ENCODE results near the gene SLC37A2. TPM values are rescaled to one million over a fixed set of nuclear protein-coding genes. Genes with fewer than 3 reads are reported as not detected.

SLC37A2 gene
- total and polyA plus RNA-seq, 4 donors: 3.2 to 13.2 (median 7.8) TPM

DNA sequence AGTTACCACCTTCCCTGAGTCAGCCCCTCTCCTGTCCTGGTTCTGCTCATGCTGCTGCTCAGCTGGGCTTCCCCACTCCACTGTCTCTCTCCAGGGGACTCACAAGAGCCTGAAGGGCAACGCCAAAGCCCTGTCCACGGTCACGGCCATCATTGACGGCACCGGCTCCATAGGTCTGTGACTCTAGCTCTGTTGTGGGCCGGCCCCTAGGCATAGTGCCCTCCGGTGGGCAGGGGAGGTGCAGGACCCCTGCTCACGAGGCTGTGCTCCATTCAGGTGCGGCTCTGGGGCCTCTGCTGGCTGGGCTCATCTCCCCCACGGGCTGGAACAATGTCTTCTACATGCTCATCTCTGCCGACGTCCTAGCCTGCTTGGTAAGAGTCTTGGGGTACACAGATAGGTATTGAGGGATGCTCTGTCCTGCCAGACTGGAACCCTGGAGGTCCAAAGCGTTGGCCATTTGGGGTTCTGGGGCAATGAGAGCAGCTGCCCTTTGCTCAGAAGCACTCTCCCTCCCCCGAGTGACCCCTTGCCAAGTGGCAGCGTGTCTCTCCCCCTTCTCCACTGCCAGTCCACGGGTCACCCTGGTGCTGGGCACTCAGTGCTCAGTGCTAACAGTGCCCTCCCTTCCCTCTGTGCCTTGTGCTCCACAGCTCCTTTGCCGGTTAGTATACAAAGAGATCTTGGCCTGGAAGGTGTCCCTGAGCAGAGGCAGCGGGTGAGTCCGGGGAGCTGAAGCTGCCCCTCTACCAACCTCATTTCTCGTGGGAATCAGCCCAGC, 22.4 kb downstream of the SLC37A2 start:
- Histone ChIP-seq H3K27ac (ENCODE audit: low read depth in 1 of 2, low read length in 1 of 2) (no peak overlapping the region), H3K9me3 (ENCODE audit: control insufficient read depth in 4 of 4, insufficient read depth in 3 of 4, low read length in 3 of 4) (no peaks in the 10 kb centered on the region), H3K4me3 (no peak overlapping the region), H3K4me1 (ENCODE audit: control insufficient read depth in 5 of 5, insufficient read depth in 5 of 5, low read length in 5 of 5) (no peaks in the 10 kb centered on the region), H3K36me3 (ENCODE audit: control insufficient read depth in 4 of 4, insufficient read depth in 4 of 4, low read length in 4 of 4) (no peaks in the 10 kb centered on the region), H3K27me3 (ENCODE audit: control insufficient read depth in 3 of 3, insufficient read depth in 3 of 3, low read length in 2 of 3) (no peaks in the 10 kb centered on the region), H3K9ac (ENCODE audit: insufficient read depth in 1 of 2, low read length in 2 of 2) (no peak overlapping the region)
- no peak for ATAC-seq (ENCODE audit: insufficient read depth, low FRiP score)
- DNase-seq: no peak
- 82 to 88% methylated on average over 20 of the region's 20 CpGs for WGBS, 2 donors
- TF ChIP-seq, protein P1, sequence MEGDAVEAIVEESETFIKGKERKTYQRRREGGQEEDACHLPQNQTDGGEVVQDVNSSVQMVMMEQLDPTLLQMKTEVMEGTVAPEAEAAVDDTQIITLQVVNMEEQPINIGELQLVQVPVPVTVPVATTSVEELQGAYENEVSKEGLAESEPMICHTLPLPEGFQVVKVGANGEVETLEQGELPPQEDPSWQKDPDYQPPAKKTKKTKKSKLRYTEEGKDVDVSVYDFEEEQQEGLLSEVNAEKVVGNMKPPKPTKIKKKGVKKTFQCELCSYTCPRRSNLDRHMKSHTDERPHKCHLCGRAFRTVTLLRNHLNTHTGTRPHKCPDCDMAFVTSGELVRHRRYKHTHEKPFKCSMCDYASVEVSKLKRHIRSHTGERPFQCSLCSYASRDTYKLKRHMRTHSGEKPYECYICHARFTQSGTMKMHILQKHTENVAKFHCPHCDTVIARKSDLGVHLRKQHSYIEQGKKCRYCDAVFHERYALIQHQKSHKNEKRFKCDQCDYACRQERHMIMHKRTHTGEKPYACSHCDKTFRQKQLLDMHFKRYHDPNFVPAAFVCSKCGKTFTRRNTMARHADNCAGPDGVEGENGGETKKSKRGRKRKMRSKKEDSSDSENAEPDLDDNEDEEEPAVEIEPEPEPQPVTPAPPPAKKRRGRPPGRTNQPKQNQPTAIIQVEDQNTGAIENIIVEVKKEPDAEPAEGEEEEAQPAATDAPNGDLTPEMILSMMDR (IDR thresholded peaks at IDR 0.05; ENCODE audit: control extremely low read depth, extremely low read depth): no peak

DNA sequence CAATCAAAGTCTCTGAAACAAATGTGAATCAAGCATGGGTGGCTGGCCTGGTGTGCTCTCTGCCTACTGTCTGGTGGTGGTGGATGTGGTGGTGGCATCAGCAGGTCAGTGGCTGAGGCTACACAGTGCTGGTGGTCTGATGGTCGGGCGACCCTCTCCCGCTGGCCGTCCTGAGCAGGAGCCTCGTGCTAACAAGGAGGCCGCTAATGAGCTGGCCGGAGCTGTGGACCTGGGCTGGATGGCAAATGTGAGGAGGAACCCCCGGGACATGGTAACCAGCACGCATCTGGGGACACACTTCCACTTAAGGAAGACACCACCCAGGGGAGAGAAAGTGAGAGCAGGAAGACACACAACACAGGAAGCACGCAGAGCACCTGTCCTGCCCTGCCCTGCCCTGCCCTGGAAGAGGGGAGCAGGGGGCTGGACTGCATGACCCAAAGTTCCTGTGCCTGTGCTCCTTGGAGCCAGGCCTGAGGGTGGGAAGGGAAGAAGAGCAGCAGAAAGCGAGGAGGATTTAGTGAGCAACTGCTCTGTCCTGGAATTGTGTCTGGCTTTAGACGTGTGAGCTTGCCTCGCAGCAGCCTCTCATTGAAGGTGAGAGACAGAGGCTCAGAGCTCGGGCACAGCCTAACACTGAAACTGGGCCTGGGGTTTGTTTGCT, 23.7 kb downstream of the SLC37A2 start:
- Histone ChIP-seq H3K9ac (ENCODE audit: insufficient read depth in 1 of 2, low read length in 2 of 2) (peak overlapping the region in 1 of 2 donors; percentile 11), H3K9me3 (ENCODE audit: control insufficient read depth in 4 of 4, insufficient read depth in 3 of 4, low read length in 3 of 4) (no peaks in the 10 kb centered on the region), H3K4me3 (no peak overlapping the region), H3K27me3 (ENCODE audit: control insufficient read depth in 3 of 3, insufficient read depth in 3 of 3, low read length in 2 of 3) (no peaks in the 10 kb centered on the region), H3K27ac (ENCODE audit: low read depth in 1 of 2, low read length in 1 of 2) (no peak overlapping the region), H3K4me1 (ENCODE audit: control insufficient read depth in 5 of 5, insufficient read depth in 5 of 5, low read length in 5 of 5) (peaks cover 0 to 5% (median 1%) of the 10 kb centered on the region in 5 donors), H3K36me3 (ENCODE audit: control insufficient read depth in 4 of 4, insufficient read depth in 4 of 4, low read length in 4 of 4) (no peaks in the 10 kb centered on the region)
- DNase-seq (no peak), ATAC-seq (ENCODE audit: insufficient read depth, low FRiP score) (no peak)
- TF ChIP-seq, protein P1 (IDR thresholded peaks at IDR 0.05; ENCODE audit: control extremely low read depth, extremely low read depth): no peak
- WGBS, 2 donors: 83 to 86% methylated on average over 14 of the region's 14 CpGs

DNA sequence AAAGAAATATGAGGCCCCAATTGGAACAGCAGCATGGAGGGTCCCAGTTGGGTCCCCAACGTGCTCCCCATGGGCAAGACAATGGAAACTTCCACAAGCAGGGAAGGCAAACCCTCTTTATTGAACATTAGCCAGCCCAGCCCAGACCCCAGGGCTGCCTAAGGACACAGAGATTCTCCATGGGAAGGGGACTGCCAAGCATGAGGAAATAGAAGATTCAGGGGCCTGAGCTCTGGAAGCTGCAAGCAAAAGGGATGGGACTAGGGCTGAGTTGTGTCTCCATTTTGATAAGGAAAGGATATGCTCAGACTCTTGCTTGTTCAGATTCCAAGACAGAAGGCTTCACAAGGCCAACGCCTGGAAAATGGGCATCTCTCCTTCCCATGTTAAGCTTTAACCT, 25.0 kb downstream of the SLC37A2 start:
- TF ChIP-seq, protein P1 (IDR thresholded peaks at IDR 0.05; ENCODE audit: control extremely low read depth, extremely low read depth): no peak
- Histone ChIP-seq H3K27me3 (ENCODE audit: control insufficient read depth in 3 of 3, insufficient read depth in 3 of 3, low read length in 2 of 3) (no peaks in the 10 kb centered on the region), H3K9me3 (ENCODE audit: control insufficient read depth in 4 of 4, insufficient read depth in 3 of 4, low read length in 3 of 4) (no peaks in the 10 kb centered on the region), H3K36me3 (ENCODE audit: control insufficient read depth in 4 of 4, insufficient read depth in 4 of 4, low read length in 4 of 4) (no peaks in the 10 kb centered on the region), H3K4me3 (no peak overlapping the region), H3K9ac (ENCODE audit: insufficient read depth in 1 of 2, low read length in 2 of 2) (no peak overlapping the region), H3K4me1 (ENCODE audit: control insufficient read depth in 5 of 5, insufficient read depth in 5 of 5, low read length in 5 of 5) (peaks cover 0 to 8% (median 1%) of the 10 kb centered on the region in 5 donors), H3K27ac (ENCODE audit: low read depth in 1 of 2, low read length in 1 of 2) (no peak overlapping the region)
- ATAC-seq (ENCODE audit: insufficient read depth, low FRiP score): no peak
- DNase-seq: no peak
- WGBS, 2 donors: 85 to 96% methylated on average over 2 of the region's 2 CpGs
